Endothelial cell of umbilical vein (primary cell): ENCODE measurements around the gene PUDP. TPM values are rescaled to one million over a fixed set of nuclear protein-coding genes. Genes with fewer than 3 reads are reported as not detected.

ENCODE experiments used
- BruUV-seq: library from RNA; stranded (reverse); fragments of 400-500 nt; replicated peaks from 2 replicates; lab custom pipeline; 2021; lab: Mats Ljungman, UMichigan
- CTCF ChIA-PET: fragments of 300-600, 350-600 bp; sonication (Branson Sonifier 250); formaldehyde crosslinking; loops from one replicate; lab custom pipeline; 2021; ENCODE audit warnings: antibody characterized with exemption, inconsistent platforms; lab: Charles Lee
- POLR2A ChIA-PET: fragments of 300-600, 350-600 bp; sonication (Branson Sonifier 250); formaldehyde crosslinking; loops from one replicate; lab custom pipeline; 2021; ENCODE audit warnings: antibody characterized with exemption, inconsistent platforms; lab: Charles Lee
- DNase-seq: peaks from one replicate; pipeline ENCODE4 v3.0.0-alpha.2; 2011; ENCODE audit warnings: low read depth, low spot score
- FAIRE-seq: peaks from 2 replicates; lab custom pipeline; 2011; peaks lifted over from hg19 to GRCh38; lab: Jason Lieb, UNC
- H2AFZ ChIP-seq: 2 replicates; pipeline ENCODE4 v1.6.0; 2012; ENCODE audit warnings: low read depth, low read length, control low read depth, inconsistent platforms
- H3K27ac ChIP-seq: 2 replicates; pipeline ENCODE4 v1.5.1; 2011; ENCODE audit warnings: low read depth, mild to moderate bottlenecking, control low read depth, low read length, moderate library complexity; ENCODE audit not compliant: insufficient read depth
- H3K27me3 ChIP-seq, 2 experiments: 2 replicates each; pipeline versions ENCODE4 v1.6.0 to v1.6.1; 2011; ENCODE audit warnings: low read length in 2 of 2, mixed read lengths in 1 of 2; ENCODE audit not compliant: control insufficient read depth in 2 of 2, insufficient read depth in 2 of 2
- H3K36me3 ChIP-seq, 2 experiments: 2 replicates in 1 of 2; 3 replicates in 1 of 2; pipeline ENCODE4 v1.5.1; 2011; ENCODE audit warnings: low read length in 2 of 2, mild to moderate bottlenecking in 1 of 2, moderate library complexity in 1 of 2; ENCODE audit not compliant: control insufficient read depth in 2 of 2, insufficient read depth in 2 of 2; ENCODE audit errors: extremely low read depth in 1 of 2
- H3K4me1 ChIP-seq: 3 replicates; pipeline ENCODE4 v1.5.1; 2011; ENCODE audit warnings: mild to moderate bottlenecking, low read length; ENCODE audit not compliant: control insufficient read depth, insufficient read depth; ENCODE audit errors: extremely low read depth
- H3K4me2 ChIP-seq: 2 replicates; pipeline ENCODE4 v1.6.1; 2011; ENCODE audit warnings: low read length, control low read depth, mixed read lengths; ENCODE audit not compliant: insufficient read depth
- H3K4me3 ChIP-seq, 3 experiments: fragments of 200-600 bp in 1 of 3; sonication (generic), shearing (Covaris generic) in 1 of 3; replicated peaks in 1 of 3; 2 replicates each; pipeline ENCODE4 v1.5.1; 2011 to 2016; ENCODE audit warnings: control low read depth in 3 of 3, low read length in 3 of 3, mild to moderate bottlenecking in 2 of 3, inconsistent platforms in 1 of 3, low read depth in 1 of 3, moderate library complexity in 1 of 3; ENCODE audit not compliant: insufficient read depth in 1 of 3
- H3K79me2 ChIP-seq: 2 replicates; pipeline ENCODE4 v1.6.0; 2012; ENCODE audit warnings: low read length, inconsistent platforms; ENCODE audit not compliant: control insufficient read depth, insufficient read depth
- H3K9ac ChIP-seq: replicated peaks from 2 replicates; pipeline ENCODE3; 2011; ENCODE audit warnings: low read length, control low read depth; ENCODE audit not compliant: insufficient read depth; ENCODE audit errors: extremely low read depth
- H3K9me1 ChIP-seq: replicated peaks from 3 replicates; pipeline ENCODE4 v1.6.0; 2011; ENCODE audit warnings: mild to moderate bottlenecking, low read length; ENCODE audit not compliant: control insufficient read depth, insufficient read depth; ENCODE audit errors: extremely low read depth
- H3K9me3 ChIP-seq: replicated peaks from 2 replicates; pipeline ENCODE4 v1.5.1; 2012; ENCODE audit warnings: low read length, inconsistent platforms; ENCODE audit not compliant: control insufficient read depth, insufficient read depth
- H4K20me1 ChIP-seq: replicated peaks from 2 replicates; pipeline ENCODE3; 2011; ENCODE audit warnings: mild to moderate bottlenecking, low read length; ENCODE audit not compliant: control insufficient read depth, insufficient read depth; ENCODE audit errors: extremely low read depth
- CTCF ChIP-seq, 2 donors: IDR thresholded peaks; 1 replicate in 1 of 2; 2 replicates in 1 of 2; pipeline ENCODE4 v1.5.1; 2011; ENCODE audit warnings: low read length in 2 of 2, mild to moderate bottlenecking in 2 of 2, moderate library complexity in 2 of 2, control low read depth in 1 of 2, inconsistent platforms in 1 of 2, low read depth in 1 of 2; ENCODE audit not compliant: insufficient read depth in 1 of 2; ENCODE audit errors: extremely low read depth in 1 of 2
- EZH2 ChIP-seq: IDR thresholded peaks from 2 replicates; pipeline ENCODE4 v1.6.1; 2012; ENCODE audit warnings: borderline replicate concordance, low read depth, mild to moderate bottlenecking, moderate library complexity, low read length, inconsistent platforms; ENCODE audit not compliant: severe bottlenecking
- FOS ChIP-seq: IDR thresholded peaks from 2 replicates; pipeline ENCODE4 v1.6.1; 2011; ENCODE audit warnings: mild to moderate bottlenecking, low read length, moderate library complexity, borderline replicate concordance; ENCODE audit not compliant: insufficient read depth
- GATA2 ChIP-seq: IDR thresholded peaks from 2 replicates; pipeline ENCODE4 v1.7.0; 2011; ENCODE audit warnings: low read depth, mild to moderate bottlenecking, moderate library complexity, mixed read lengths, low read length; ENCODE audit not compliant: insufficient read length, insufficient read depth
- JUN ChIP-seq: IDR thresholded peaks from 2 replicates; pipeline ENCODE4 v1.6.1; 2011; ENCODE audit warnings: borderline replicate concordance, low read depth; ENCODE audit not compliant: insufficient read length, insufficient read depth
- MAX ChIP-seq: IDR thresholded peaks from 2 replicates; pipeline ENCODE4 v1.6.1; 2011; ENCODE audit not compliant: insufficient read depth, insufficient read length
- MYC ChIP-seq: IDR thresholded peaks from one replicate; pipeline ENCODE4 v1.6.1; 2011; ENCODE audit warnings: mild to moderate bottlenecking, low read depth, low read length
- POLR2A ChIP-seq: IDR thresholded peaks from 2 replicates; pipeline ENCODE4 v1.6.1; 2012; ENCODE audit warnings: low read depth, mild to moderate bottlenecking, control low read depth, low read length
- POLR2AphosphoS5 ChIP-seq: IDR thresholded peaks from 2 replicates; pipeline ENCODE4 v1.6.1; 2012; ENCODE audit warnings: low read depth, mild to moderate bottlenecking, control low read depth, low read length, moderate library complexity; ENCODE audit not compliant: insufficient read depth
- dilution Hi-C: fragments of 300-500 bp; cut with MboI; formaldehyde crosslinking; loops from one replicate; pipeline ENCODE4 v1.15.0; 2019; ENCODE audit warnings: low sequenced_read_pairs; ENCODE audit not compliant: extremely low pct_ligation_motif_present
- intact Hi-C: fragments of 100-400 bp; cut with micrococcal nuclease; formaldehyde crosslinking; loops from one replicate; pipeline ENCODE4 v1.10.0; 2022
- polyA plus RNA-seq, 4 experiments: library from polyadenylated mRNA; depleted of rRNA in 3 of 4; stranded (reverse) in 3 of 4; unstranded in 1 of 4; fragments of >200 nt; gene quantifications; 2 replicates each; pipeline versions ENCODE4 v1.2.1 to v1.2.3, GENCODE V29; 2011 to 2012; ENCODE audit warnings: missing spikeins in 1 of 4
- total RNA-seq: library from RNA; stranded (reverse); gene quantifications from 2 replicates; pipeline ENCODE4 v1.2.3, GENCODE V29; 2021

Gene PUDP
- total and polyA plus RNA-seq, 2 donors (not counting 3 experiments of a cell fraction or from before 2014, with no cell fraction given): 17.3 to 22.5 TPM

GRCh38 chrX:7093305-7093704 lies 54.6 kb downstream of the PUDP start:
- Histone ChIP-seq H3K9me1 (no peaks in the 10 kb centered on the region), H3K9me3 (no peaks in the 10 kb centered on the region), H3K4me2 (no peak overlapping the region), H3K27ac (no peak overlapping the region), H3K9ac (no peak overlapping the region), H3K4me3 (no peak overlapping the region), H3K36me3 (no peaks in the 10 kb centered on the region), H3K79me2 (no peaks in the 10 kb centered on the region), H3K27me3 (no peaks in the 10 kb centered on the region), H3K4me1 (peaks cover 4% of the 10 kb centered on the region), H2AFZ (no peak overlapping the region), H4K20me1 (no peaks in the 10 kb centered on the region)
- CTCF ChIA-PET: no interaction called here
- no TSS peak for BruUV-seq
- POLR2A ChIA-PET: no interaction called here
- FAIRE-seq (no peak), DNase-seq (no peak)
- no peak for TF ChIP-seq MAX
- no peak for TF ChIP-seq FOS
- no peak for TF ChIP-seq JUN
- no peak for TF ChIP-seq CTCF (IDR thresholded peaks at IDR 0.05; ENCODE audit: extremely low read depth in 1 of 2, insufficient read depth in 1 of 2, low read depth in 1 of 2, low read length in 2 of 2)
- no peak for TF ChIP-seq MYC
- no peak for TF ChIP-seq GATA2
- no peak for TF ChIP-seq POLR2AphosphoS5
- no peak for TF ChIP-seq EZH2
- no peak for TF ChIP-seq POLR2A
- intact Hi-C loops: no loop called here
- dilution Hi-C loops: no loop called here
